Measurements from ENCODE around the gene SLC44A4. TPM values are rescaled to one million over a fixed set of nuclear protein-coding genes. Genes with fewer than 3 reads are reported as not detected.

SLC44A4 gene
- total and polyA plus RNA-seq, 4 donors: 0.13 to 2.4 (median 0.17) TPM; not detected in 1

DNA sequence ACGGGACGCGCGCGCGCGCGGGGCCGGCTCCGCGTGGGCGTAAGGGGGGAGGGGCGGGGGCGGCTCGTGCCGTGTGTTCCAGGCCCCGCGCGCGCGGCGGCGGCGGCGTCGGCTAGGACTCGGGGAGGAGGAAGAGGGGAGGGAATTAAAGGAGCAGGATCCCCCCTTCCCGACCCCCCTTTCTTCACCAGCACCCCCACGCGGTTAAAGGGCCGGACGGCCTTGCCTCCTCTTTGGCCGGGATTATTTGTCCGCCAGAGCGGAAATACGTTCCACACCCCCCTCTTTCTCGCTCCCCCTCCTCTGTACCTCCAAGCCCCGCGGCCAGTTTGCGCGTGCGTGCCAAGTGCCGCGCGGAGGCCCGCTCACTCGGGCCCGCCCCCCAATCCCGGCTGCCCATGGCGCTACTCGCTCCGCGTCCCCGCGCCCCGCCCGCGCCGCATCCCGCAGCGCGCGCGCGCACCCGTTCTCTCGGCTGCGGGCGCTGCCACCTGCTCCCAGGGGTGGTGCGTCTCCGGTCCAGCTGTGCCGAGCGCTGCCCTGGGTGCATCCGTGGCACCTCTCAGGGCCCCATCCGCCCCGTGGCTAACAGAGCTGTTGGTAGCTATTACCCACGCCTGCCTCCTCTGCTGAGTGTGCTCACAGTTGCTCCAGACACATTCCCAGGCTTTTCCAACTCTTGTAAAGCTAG lies 23.3 kb upstream of the SLC44A4 start, which contains the start of gene ZBTB12:
Gene ZBTB12, minus strand, starts transcription at position 134 of the 691 bp plus-strand sequence. CDS start 781 bp downstream, outside the sequence.
- Histone ChIP-seq H3K9ac (ENCODE audit: low read depth in 1 of 2, low read length in 2 of 2) (peak within 1 kb of the TSS; percentile 43 to 92), H3K27ac (ENCODE audit: low read depth in 1 of 2, low read length in 2 of 2) (peak within 1 kb of the TSS; percentile 81 to 90), H3K9me3 (ENCODE audit: control insufficient read depth in 4 of 4, low read length in 3 of 4) (no peaks in the 10 kb centered on the region), H3K27me3 (ENCODE audit: control insufficient read depth in 4 of 4, insufficient read depth in 4 of 4, low read length in 3 of 4) (no peaks in the 10 kb centered on the region), H3K4me3 (ENCODE audit: low read depth in 1 of 3, low read length in 3 of 3) (peak within 1 kb of the TSS; percentile 61 to 77 (median 63)), H3K36me3 (ENCODE audit: control insufficient read depth in 4 of 4, insufficient read depth in 3 of 4, low read depth in 1 of 4, low read length in 3 of 4) (no peaks in the 10 kb centered on the region), H3K4me1 (ENCODE audit: control insufficient read depth in 4 of 4, insufficient read depth in 4 of 4, low read length in 3 of 4) (peaks cover 7 to 38% (median 28%) of the 10 kb centered on the region in 4 donors)
- DNase-seq (ENCODE audit: low spot score): peak; percentile 78
- TF ChIP-seq, protein P1, sequence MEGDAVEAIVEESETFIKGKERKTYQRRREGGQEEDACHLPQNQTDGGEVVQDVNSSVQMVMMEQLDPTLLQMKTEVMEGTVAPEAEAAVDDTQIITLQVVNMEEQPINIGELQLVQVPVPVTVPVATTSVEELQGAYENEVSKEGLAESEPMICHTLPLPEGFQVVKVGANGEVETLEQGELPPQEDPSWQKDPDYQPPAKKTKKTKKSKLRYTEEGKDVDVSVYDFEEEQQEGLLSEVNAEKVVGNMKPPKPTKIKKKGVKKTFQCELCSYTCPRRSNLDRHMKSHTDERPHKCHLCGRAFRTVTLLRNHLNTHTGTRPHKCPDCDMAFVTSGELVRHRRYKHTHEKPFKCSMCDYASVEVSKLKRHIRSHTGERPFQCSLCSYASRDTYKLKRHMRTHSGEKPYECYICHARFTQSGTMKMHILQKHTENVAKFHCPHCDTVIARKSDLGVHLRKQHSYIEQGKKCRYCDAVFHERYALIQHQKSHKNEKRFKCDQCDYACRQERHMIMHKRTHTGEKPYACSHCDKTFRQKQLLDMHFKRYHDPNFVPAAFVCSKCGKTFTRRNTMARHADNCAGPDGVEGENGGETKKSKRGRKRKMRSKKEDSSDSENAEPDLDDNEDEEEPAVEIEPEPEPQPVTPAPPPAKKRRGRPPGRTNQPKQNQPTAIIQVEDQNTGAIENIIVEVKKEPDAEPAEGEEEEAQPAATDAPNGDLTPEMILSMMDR (IDR thresholded peaks at IDR 0.05; ENCODE audit: low read depth, low read length, missing input control): no peak
- TF ChIP-seq RAD21 (IDR thresholded peaks at IDR 0.05) (peak; percentile 23 to 39), FOXA2 (IDR thresholded peaks at IDR 0.05) (no peak), EGR1 (IDR thresholded peaks at IDR 0.05; ENCODE audit: low read depth in 2 of 2) (peak in 1 of 2 donors; percentile 23), MAX (IDR thresholded peaks at IDR 0.05) (no peak), HNF4A (conservative IDR thresholded peaks at IDR 0.05) (no peak), SP1 (IDR thresholded peaks at IDR 0.05) (no peak), JUND (IDR thresholded peaks at IDR 0.05) (no peak)
- under 1% methylated on average over 77 of the region's 77 CpGs for WGBS

DNA sequence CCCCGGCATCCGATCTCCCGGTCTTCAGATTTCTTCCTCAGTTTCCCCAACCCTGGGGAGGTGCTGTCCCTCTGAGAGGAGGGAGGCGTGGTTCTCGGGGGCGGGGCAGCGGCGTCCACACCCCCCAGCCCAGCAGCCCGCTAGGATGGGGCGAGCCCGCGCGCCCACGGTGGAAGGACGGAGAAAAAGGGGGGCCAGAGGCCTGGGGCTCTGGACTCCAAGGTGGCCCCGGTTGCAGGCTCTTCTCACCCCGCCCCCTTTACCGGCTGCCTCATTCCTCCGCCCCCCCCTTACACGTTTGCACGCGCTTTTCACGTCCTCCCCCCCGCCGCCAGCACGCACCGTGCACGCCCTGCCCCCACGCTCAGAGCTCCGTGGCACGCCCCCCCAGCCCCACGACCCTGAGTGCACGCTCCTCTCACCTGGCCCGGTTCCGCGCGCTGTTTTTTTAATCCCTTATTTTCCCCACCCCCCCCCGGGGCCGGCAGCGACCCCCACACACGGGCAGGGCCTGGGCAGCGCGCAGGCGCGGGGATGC lies 22.7 kb upstream of the SLC44A4 start:
- DNase-seq (ENCODE audit: low spot score): peak; percentile 56
- Histone ChIP-seq H3K4me3 (ENCODE audit: low read depth in 1 of 3, low read length in 3 of 3) (peak overlapping the region in 1 of 3 donors; percentile 77), H3K36me3 (ENCODE audit: control insufficient read depth in 4 of 4, insufficient read depth in 3 of 4, low read depth in 1 of 4, low read length in 3 of 4) (no peaks in the 10 kb centered on the region), H3K9ac (ENCODE audit: low read depth in 1 of 2, low read length in 2 of 2) (no peak overlapping the region), H3K27me3 (ENCODE audit: control insufficient read depth in 4 of 4, insufficient read depth in 4 of 4, low read length in 3 of 4) (no peaks in the 10 kb centered on the region), H3K4me1 (ENCODE audit: control insufficient read depth in 4 of 4, insufficient read depth in 4 of 4, low read length in 3 of 4) (peaks cover 10 to 42% (median 29%) of the 10 kb centered on the region in 4 donors), H3K27ac (ENCODE audit: low read depth in 1 of 2, low read length in 2 of 2) (peak overlapping the region; percentile 81 to 90), H3K9me3 (ENCODE audit: control insufficient read depth in 4 of 4, low read length in 3 of 4) (no peaks in the 10 kb centered on the region)
- 2% methylated on average over 45 of the region's 45 CpGs for WGBS
- peak in 1 of 2 donors; percentile 35 for TF ChIP-seq EGR1 (IDR thresholded peaks at IDR 0.05; ENCODE audit: low read depth in 2 of 2)
- no peak for TF ChIP-seq SP1 (IDR thresholded peaks at IDR 0.05)

DNA sequence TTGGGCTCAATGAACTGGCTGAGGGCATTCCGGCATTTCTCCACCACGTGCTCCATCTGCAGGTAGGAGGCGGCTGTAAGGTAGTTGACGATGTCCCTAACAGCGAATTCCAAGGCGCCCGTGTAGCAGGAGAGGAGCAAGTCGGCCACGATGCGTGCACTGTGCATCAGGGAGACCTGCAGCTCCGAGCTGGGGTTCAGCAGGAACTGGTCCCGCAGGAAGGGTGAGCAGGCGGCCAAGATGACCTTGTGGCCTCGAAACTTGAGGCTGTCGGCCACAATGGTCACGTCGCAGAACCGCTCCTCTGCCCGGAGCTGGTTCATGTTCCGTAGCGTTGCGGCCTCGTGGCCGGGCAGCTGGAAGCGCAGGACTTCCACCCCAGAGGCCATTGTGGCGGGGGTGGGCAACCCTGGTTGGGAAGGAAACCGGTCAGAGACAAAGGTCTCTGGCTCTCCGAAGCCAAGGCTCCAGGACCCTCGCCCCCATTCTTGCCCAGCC lies 22.2 kb upstream of the SLC44A4 start:
- WGBS: 34% methylated on average over 29 of the region's 29 CpGs
- Histone ChIP-seq H3K4me3 (ENCODE audit: low read depth in 1 of 3, low read length in 3 of 3) (peak overlapping the region in 1 of 3 donors; percentile 77), H3K9ac (ENCODE audit: low read depth in 1 of 2, low read length in 2 of 2) (no peak overlapping the region), H3K27ac (ENCODE audit: low read depth in 1 of 2, low read length in 2 of 2) (peak overlapping the region; percentile 81 to 90), H3K4me1 (ENCODE audit: control insufficient read depth in 4 of 4, insufficient read depth in 4 of 4, low read length in 3 of 4) (peaks cover 10 to 45% (median 29%) of the 10 kb centered on the region in 4 donors), H3K36me3 (ENCODE audit: control insufficient read depth in 4 of 4, insufficient read depth in 3 of 4, low read depth in 1 of 4, low read length in 3 of 4) (peaks cover 0 to under 1% (median 0%) of the 10 kb centered on the region in 4 donors), H3K9me3 (ENCODE audit: control insufficient read depth in 4 of 4, low read length in 3 of 4) (no peaks in the 10 kb centered on the region), H3K27me3 (ENCODE audit: control insufficient read depth in 4 of 4, insufficient read depth in 4 of 4, low read length in 3 of 4) (no peaks in the 10 kb centered on the region)
- no peak for DNase-seq (ENCODE audit: low spot score)
- TF ChIP-seq GABPA (IDR thresholded peaks at IDR 0.05 in 1 of 2, conservative IDR thresholded peaks at IDR 0.05 in 1 of 2) (no peak), EGR1 (IDR thresholded peaks at IDR 0.05; ENCODE audit: low read depth in 2 of 2) (no peak), ZBTB33 (IDR thresholded peaks at IDR 0.05) (no peak), HNF4G (IDR thresholded peaks at IDR 0.05) (no peak), NR2F2 (IDR thresholded peaks at IDR 0.05) (no peak), JUND (IDR thresholded peaks at IDR 0.05) (no peak), YY1 (IDR thresholded peaks at IDR 0.05) (no peak), REST (IDR thresholded peaks at IDR 0.05) (no peak), RAD21 (IDR thresholded peaks at IDR 0.05) (no peak), MAX (IDR thresholded peaks at IDR 0.05) (no peak), SP1 (IDR thresholded peaks at IDR 0.05) (no peak)
- TF ChIP-seq, protein P1 (IDR thresholded peaks at IDR 0.05; ENCODE audit: low read depth, low read length, missing input control): no peak
